Sigmoid colon (tissue), 4 donors: Measurements from ENCODE around the gene MYO1H.

ENCODE experiments used
- CTCF ChIP-seq, 4 experiments: fragments of 450-650 bp in 3 of 4; fragments of 200-600 bp in 1 of 4; IDR thresholded peaks; one replicate each; pipeline ENCODE4 v1.5.1; 2016 to 2019; ENCODE audit warnings: antibody characterized with exemption in 4 of 4, mild to moderate bottlenecking in 3 of 4, moderate library complexity in 2 of 4
- POLR2A ChIP-seq, 2 donors: fragments of 450-650 bp; IDR thresholded peaks; one replicate each; pipeline ENCODE4 v1.6.1; 2016; ENCODE audit warnings: antibody characterized with exemption in 2 of 2, mild to moderate bottlenecking in 2 of 2, moderate library complexity in 2 of 2
- POLR2AphosphoS5 ChIP-seq, 4 donors: sonication (generic); formaldehyde crosslinking; IDR thresholded peaks; one replicate each; pipeline ENCODE4 v1.6.1; 2017; ENCODE audit warnings: antibody characterized with exemption in 4 of 4

GRCh38 chr12:109430244-109430643 is 82.5 kb downstream of the MYO1H start:
- no peak for TF ChIP-seq CTCF (IDR thresholded peaks at IDR 0.05)
- no peak for TF ChIP-seq POLR2AphosphoS5 (IDR thresholded peaks at IDR 0.05)
- TF ChIP-seq POLR2A (IDR thresholded peaks at IDR 0.05), result no peak
